ENCODE measurements around the gene FZR1. TPM values are rescaled to one million over a fixed set of nuclear protein-coding genes. Genes with fewer than 3 reads are reported as not detected.

The FZR1 gene
- total and polyA plus RNA-seq, 2 experiments from 2014 or later: 16.1 to 39.2 TPM

GRCh38 chr19:3481241-3482090 is 24.6 kb upstream of the FZR1 start:
- Histone ChIP-seq H3F3A (replicated peaks; ENCODE audit: low read depth) (0 out of 2 replicates have a peak, but pooled peaks cover 4% of the 10 kb centered on the region), H3K27me3 (ENCODE audit: insufficient read depth) (no peaks in the 10 kb centered on the region), H2AFZ (0 out of 2 replicates have a peak overlapping the region, but pooled peaks have one; percentile 14), H3K4me3 (no peak overlapping the region), H3K79me2 (replicated peaks; ENCODE audit: insufficient read depth) (no peaks in the 10 kb centered on the region), H3K4me1 (ENCODE audit: insufficient read depth) (peaks cover 11% of the 10 kb centered on the region; the same call in 1 of the 2 replicates), H3K27ac (ENCODE audit: low read depth) (no peak overlapping the region), H3K9me2 (ENCODE audit: insufficient read depth) (peaks cover 2% of the 10 kb centered on the region; the same call in 1 of the 2 replicates), H3K4me2 (no peak overlapping the region), H3K36me3 (ENCODE audit: insufficient read depth) (no peaks in the 10 kb centered on the region), H4K20me1 (replicated peaks; ENCODE audit: insufficient read depth) (0 out of 2 replicates have a peak, but pooled peaks cover 3% of the 10 kb centered on the region)
- TF ChIP-seq NANOG (IDR thresholded peaks at IDR 0.05; ENCODE audit: borderline replicate concordance) (no peak), REST (IDR thresholded peaks at IDR 0.05; ENCODE audit: unreplicated experiment) (no peak), EZH2 (IDR thresholded peaks at IDR 0.05; ENCODE audit: low read depth, unreplicated experiment) (no peak), STAT1 (IDR thresholded peaks at IDR 0.05; ENCODE audit: unreplicated experiment) (no peak), CTCF (conservative IDR thresholded peaks at IDR 0.05; ENCODE audit: low read depth in 2 of 2) (no peak), ZNF114 (CRISPR knock-in tag; IDR thresholded peaks at IDR 0.05) (no peak), JUNB (IDR thresholded peaks at IDR 0.05; ENCODE audit: unreplicated experiment) (no peak), EZH2phosphoT487 (IDR thresholded peaks at IDR 0.05; ENCODE audit: unreplicated experiment) (no peak), ETS1 (IDR thresholded peaks at IDR 0.05) (no peak), CREB1 (CRISPR knock-in tag; IDR thresholded peaks at IDR 0.05; ENCODE audit: low read depth) (no peak), POLR2AphosphoS5 (IDR thresholded peaks at IDR 0.05; ENCODE audit: low read depth) (no peak), ZNF331 (CRISPR knock-in tag; IDR thresholded peaks at IDR 0.05; ENCODE audit: low read depth) (no peak), ZNF462 (CRISPR knock-in tag; IDR thresholded peaks at IDR 0.05) (no peak)
- H3K4me1 Mint-ChIP-seq: peaks cover 9% of the 10 kb centered on the region; the same call in 2 of the 3 replicates
- H3K36me3 Mint-ChIP-seq (ENCODE audit: low read depth): no peaks in the 10 kb centered on the region
- ATAC-seq (no peak), DNase-seq (ENCODE audit: low spot score) (no peak)
- H3K9me3 Mint-ChIP-seq: no peaks in the 10 kb centered on the region; the same call in 2 of the 3 replicates
- no peak overlapping the region for H3K27ac Mint-ChIP-seq
- H3K27me3 Mint-ChIP-seq (ENCODE audit: insufficient read depth, low read depth, poor library complexity): peaks cover 25% of the 10 kb centered on the region
- no peak overlapping the region for H3K4me3 Mint-ChIP-seq
